NCI-H446 treated with DMSO at 0.1 percent for 48 hours (cell line): ENCODE data around the gene KCNT1.

Experiments used
- DNase-seq: peaks from one replicate; lab custom pipeline; 2025; lab: John Stamatoyannopoulos, UW

KCNT1 gene

GRCh38 chr9:135673941-135674340 is 28.0 kb upstream of the KCNT1 start:
- no peak for DNase-seq

- DNase-seq, result no peak
Measured at GRCh38 chr9:135674977-135675376, 27.0 kb upstream of the KCNT1 start.

DNA sequence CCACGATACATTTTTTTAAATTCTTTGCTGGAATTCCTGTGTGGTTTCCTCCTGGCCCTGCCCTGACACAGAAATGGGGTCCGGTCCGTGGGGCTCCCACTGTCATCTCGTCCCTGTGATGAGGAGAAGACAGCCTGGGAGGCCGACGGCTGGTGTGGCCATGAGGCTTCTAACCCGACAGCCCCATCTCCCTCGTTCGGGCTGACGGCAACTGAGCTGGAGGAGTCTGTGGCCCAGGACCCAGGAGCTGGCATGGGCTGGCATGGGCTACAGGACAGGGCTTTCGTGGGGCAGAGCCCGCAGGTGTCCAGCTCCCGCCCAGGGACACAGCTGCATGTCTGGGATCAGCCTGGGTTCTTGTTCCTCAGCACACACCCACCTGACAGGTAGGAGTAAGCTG is 25.1 kb upstream of the KCNT1 start:
- no peak for DNase-seq

DNA sequence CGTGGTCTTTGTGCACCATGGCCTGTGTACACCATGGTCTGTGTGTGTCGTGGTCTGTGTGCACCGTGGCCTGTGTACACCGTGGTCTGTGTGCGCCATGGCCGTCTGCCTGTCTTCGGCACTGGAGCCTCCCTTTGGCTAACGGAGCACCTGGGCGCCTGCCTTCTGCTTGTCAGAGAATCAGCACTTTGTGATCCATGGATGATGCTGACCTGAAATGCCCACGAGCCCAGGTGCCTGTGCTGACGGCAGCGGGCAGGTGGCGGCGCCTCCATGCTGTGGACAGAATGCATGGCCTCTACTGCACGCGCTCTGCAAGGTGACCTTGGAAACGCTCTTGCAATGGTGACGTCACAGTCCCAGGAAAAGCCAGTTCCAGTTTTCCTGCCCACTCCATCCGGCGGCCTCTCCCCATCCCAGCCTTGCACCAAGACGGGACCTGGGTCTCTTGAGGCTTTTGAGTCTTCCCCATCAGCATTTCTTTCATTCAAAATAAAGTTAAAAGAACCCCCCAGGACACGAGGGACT is 24.3 kb upstream of the KCNT1 start:
- DNase-seq, result no peak

- DNase-seq, result no peak
Measured at GRCh38 chr9:135678236-135679017, 23.6 kb upstream of the KCNT1 start.

DNA sequence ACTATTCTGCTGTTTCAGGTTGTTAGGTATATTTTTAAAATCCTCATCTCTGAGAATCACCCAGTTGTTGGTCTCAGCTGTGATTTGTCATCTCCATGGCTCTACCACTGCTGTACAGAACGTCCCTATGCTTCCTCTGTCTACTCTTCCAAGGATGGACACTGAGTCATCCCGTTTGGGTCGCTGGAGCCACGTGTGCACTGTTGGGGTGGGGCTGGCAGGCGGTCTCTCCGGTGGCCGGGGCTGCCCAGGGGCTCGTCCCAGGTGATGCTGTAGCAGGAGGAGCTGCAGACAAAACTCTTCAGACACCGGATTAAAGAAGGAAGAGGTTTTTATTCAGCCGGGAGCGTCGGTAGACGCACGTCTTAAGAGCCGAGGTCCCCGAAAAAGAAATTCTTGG is 21.9 kb upstream of the KCNT1 start:
- no peak for DNase-seq

- no peak for DNase-seq
Measured at GRCh38 chr9:135681161-135681560, 20.8 kb upstream of the KCNT1 start.

GRCh38 chr9:135683401-135684034 is 18.5 kb upstream of the KCNT1 start:
- no peak for DNase-seq

DNA sequence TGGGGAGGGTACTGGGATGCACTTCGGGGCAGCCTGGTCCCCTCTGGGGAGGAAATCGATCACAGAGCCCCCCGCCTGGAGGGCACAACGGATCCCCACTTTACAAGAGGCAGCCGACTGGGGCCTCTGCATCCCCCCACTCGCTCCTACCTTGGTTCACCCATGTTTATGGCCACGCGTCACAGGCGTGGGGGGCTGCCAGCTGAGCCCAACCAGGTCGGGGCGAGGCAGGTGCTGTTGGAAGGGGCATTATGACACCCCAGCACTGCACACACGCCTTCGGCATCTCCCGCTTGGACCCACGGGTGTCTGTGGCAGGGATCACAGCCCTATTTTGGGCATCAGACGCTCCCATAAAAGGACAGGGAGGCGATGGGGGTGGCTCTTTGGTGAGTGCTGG is 17.3 kb upstream of the KCNT1 start:
- no peak for DNase-seq

- no peak for DNase-seq
Measured at GRCh38 chr9:135687216-135687615, 14.8 kb upstream of the KCNT1 start.

GRCh38 chr9:135689011-135689410 is 13.0 kb upstream of the KCNT1 start:
- DNase-seq, result no peak

GRCh38 chr9:135690836-135691570 is 11.0 kb upstream of the KCNT1 start:
- no peak for DNase-seq

DNA sequence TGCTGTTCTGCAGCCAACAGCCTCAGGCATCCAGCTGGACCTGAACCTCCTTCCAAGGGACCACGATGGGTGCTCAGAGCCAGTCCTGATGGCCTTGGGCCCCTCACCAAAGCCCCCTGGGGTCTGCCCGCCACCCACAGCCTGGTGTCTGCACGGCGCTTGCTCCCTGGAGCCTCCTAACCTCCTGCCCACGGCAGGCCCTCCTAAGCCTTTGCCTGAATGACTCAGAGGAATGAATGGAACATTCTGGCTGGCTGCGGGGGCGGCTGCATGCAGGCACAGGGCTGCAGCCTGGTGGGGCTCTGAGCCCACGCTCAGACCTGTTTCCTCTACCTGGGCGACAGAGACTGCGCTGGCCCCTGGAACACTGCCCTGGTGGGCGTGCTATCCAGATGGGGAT is 9.6 kb upstream of the KCNT1 start:
- DNase-seq, result no peak

DNA sequence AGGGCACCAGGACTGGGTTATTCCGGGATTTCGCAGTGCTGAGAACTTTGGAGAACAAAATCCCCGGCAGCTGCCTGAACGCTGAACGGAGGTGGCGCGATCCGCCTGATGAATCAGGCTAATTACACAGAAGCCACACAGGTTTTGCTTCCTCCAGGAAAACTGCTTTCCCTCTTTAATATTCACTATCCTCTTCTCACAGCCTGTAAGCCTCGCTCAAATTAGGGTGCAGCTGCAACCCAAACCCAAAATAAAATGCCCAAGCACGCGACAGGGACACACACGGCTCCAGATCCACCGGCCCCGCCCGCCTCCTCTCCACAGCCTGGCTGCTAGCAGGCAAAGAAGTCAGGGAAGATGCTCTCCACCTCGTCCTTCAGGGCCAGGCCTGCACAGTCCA is 8.7 kb upstream of the KCNT1 start:
- DNase-seq, result no peak

DNA sequence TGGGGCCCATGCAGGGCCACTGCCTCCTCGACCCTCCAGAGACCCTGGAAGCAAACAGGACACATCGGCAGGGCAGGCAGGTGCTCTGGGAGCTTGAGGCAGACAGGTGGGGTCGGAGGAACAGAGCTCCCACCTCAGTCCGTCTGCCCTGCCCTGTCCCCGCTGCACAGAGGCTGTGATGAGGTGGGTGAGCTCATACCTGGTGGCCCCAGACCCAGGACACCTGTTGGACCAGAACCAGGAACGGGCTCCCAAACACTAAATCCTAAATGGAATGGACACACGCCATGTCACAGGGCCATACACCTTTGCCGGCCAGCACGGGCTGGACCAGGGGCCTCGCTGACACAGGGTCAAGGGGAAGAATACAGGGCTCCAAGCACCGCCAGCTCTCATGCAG is 8.2 kb upstream of the KCNT1 start:
- no peak for DNase-seq

DNA sequence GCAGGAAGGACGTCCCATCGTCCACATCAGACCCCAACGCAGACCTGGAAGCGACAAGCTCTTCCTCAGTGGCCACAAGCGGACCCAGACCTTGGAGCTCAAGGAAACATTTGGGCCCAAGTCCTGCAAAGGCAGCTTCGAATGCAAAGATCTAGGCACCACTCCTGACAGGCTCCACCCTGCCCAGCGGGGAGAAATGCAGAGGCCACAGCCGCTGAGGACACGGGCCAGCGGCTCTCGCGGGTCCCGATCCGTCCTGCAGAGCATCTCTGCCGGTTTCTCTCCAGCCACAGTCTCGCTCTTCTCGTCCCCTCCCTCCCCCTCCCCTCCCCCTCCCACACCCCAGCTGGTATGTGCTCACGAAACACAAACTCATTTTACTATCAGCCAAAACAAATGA is 7.6 kb upstream of the KCNT1 start:
- DNase-seq, result no peak

DNA sequence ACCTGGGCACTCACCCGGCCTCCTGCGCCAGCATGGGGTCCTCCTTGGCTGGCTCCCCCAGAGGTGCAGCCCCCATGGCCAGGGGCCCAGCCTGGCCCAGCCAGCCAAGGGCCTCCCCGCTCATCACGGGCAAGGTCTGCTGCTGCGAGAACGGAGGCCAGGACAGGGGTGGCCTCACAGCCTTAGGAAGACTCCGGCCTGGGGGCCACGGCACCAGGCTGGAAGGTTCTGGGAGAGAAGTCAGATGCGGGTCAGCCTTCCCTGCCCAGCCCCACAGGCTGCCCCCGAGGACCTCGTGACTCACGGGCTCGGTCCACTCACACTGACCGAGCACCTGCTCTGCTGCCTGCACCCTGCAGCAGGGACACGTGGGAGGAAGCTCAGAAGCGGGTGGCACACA is 6.9 kb upstream of the KCNT1 start:
- DNase-seq, result no peak

DNA sequence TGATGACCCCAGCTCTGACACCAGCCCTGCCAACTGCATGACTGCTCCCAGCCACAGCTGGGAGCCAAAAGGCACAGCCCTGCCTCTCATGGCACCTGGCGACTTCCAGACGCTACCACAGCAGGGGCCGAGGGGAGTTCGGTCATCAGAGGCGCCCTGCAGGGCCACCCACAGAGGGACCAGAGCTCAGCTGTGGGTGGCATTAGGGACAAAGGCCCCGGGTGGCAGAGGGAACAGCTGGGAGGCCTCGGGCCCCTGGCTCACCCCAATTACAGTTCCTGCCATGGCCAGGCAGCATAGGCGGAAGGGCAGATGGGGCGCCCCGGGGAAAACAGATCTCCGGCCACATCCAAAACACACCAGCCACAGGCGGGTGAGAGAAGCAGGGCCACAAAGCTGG is 6.3 kb upstream of the KCNT1 start:
- no peak for DNase-seq

- no peak for DNase-seq
Measured at GRCh38 chr9:135696446-135696845, 5.5 kb upstream of the KCNT1 start.

DNA sequence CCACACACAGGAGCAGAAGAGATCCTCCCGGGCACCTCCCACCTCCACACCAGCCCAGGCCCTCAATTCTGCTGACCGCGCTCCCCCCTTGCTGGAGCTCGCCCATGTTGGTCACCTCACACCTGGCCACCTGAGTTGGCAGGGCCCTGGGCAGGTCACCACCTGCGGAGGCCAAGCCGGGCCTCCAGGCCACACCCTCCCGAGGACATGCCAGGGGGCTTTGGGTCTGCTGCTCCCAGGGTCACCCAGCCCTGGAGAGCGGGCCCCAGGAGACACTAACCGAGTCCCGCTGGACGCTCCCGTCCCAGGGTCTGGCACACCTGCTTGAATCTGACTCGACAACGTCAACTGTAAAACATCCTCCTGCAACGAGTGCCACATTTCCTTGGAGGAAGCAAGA is 4.8 kb upstream of the KCNT1 start:
- DNase-seq, result no peak

- no peak for DNase-seq
Measured at GRCh38 chr9:135698236-135698635, 3.7 kb upstream of the KCNT1 start.

GRCh38 chr9:135698767-135699166 is 3.2 kb upstream of the KCNT1 start:
- DNase-seq, result no peak

GRCh38 chr9:135699440-135699839 is 2.5 kb upstream of the KCNT1 start, which contains the start of gene SOHLH1:
TSS of gene SOHLH1 (minus strand) at chr9:135699481. CDS start at chr9:135699467, 14 bp downstream.
- DNase-seq, result no peak
